ENCODE data around the gene RCN2. TPM values are rescaled to one million over a fixed set of nuclear protein-coding genes. Genes with fewer than 3 reads are reported as not detected.

The RCN2 gene
- total RNA-seq, 2 experiments from 2014 or later = 27.9 to 30.3 TPM

DNA sequence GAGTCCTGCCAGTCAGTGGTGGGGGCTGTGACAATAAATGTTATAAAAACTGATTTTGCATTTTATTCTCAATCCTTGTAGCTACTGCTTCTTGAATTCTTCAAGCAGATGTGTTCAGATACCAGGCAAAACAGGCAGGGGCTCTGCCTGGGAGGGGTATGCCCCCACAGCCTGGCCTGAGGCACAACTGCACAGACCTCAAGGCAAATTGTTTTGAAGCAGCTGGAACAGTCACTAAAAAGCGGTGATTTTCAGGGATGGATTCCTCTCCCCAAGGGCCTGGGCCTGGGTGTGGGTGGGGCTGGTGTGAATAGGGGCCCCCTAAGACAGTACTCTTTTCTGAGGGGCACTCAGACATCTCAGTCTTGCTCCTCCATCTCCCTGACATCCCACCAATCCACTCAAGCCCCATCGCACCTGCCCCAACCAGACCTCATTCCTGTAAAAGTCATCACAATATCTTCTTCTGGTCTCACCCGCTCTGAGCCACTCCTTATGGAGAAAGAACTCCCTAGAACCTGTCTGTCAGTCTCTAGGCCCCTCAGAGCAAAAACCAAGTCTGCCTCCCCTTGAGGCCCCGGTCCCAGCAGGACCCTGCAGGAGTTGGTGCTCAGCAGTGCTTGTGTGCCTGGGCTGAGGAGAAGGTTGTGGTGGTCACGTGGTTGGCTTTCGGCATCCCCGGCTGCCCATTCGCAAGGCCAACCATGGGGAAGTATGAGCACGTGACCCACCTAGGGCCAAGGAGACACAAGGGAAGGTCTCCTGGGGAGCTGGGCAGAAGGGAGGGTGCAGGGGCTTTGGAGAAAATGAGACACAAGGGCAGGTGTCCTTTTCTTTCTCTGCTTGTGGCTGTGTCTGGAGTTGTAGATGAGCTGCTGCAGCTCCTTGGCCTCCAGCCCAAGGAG, 60.4 kb downstream of the RCN2 start:
- DNase-seq = no peak
- H3K9me3 Mint-ChIP-seq = peaks cover 2% of the 10 kb centered on the region
- no peak overlapping the region for H3K27ac Mint-ChIP-seq
- peaks cover 51% of the 10 kb centered on the region for H3K4me1 Mint-ChIP-seq
- no peak overlapping the region for H3K4me3 Mint-ChIP-seq
- H3K36me3 Mint-ChIP-seq = peaks cover 13% of the 10 kb centered on the region
- no peaks in the 10 kb centered on the region for H3K27me3 Mint-ChIP-seq

GRCh38 chr15:76993114-76993725, 61.7 kb downstream of the RCN2 start:
- H3K27ac Mint-ChIP-seq = peak overlapping the region; percentile 95
- no peaks in the 10 kb centered on the region for H3K27me3 Mint-ChIP-seq
- peak overlapping the region; percentile 6 for H3K4me3 Mint-ChIP-seq
- H3K4me1 Mint-ChIP-seq = peaks cover 53% of the 10 kb centered on the region
- H3K36me3 Mint-ChIP-seq = peaks cover 24% of the 10 kb centered on the region
- peaks cover 2% of the 10 kb centered on the region for H3K9me3 Mint-ChIP-seq
- no peak for DNase-seq

GRCh38 chr15:76994001-76994400, 62.5 kb downstream of the RCN2 start:
- peaks cover 26% of the 10 kb centered on the region for H3K36me3 Mint-ChIP-seq
- DNase-seq = peak; percentile 64

DNA sequence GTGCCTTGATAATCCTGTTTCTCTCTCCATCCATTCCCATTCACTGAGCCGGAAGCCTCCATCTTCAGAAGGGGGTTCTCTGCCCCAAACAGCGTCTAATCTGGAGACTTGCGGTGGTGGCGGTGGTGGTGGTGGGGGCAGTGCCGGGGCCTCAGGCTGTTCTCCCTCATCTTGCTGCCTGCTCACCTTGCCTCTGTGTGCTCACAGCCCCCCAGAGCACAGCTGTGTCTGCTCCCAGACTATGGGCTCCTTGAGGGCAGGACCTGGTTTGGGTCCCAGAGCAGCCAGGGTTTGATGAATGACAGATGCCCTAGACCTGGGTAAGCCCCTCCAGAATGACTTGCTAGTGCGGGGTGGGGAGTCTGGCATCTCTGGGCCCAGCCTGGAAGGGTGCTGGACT, 62.9 kb downstream of the RCN2 start:
- peaks cover 55% of the 10 kb centered on the region for H3K4me1 Mint-ChIP-seq
- H3K27ac Mint-ChIP-seq = peak overlapping the region; percentile 95
- H3K27me3 Mint-ChIP-seq = no peaks in the 10 kb centered on the region
- H3K36me3 Mint-ChIP-seq = peaks cover 30% of the 10 kb centered on the region
- DNase-seq = no peak
- peak overlapping the region; percentile 95 for H3K4me3 Mint-ChIP-seq
- peaks cover 2% of the 10 kb centered on the region for H3K9me3 Mint-ChIP-seq

More at GRCh38 chr15:76994001-76994400, 62.5 kb downstream of the RCN2 start:
- peak overlapping the region; percentile 95 for H3K27ac Mint-ChIP-seq
- peaks cover 53% of the 10 kb centered on the region for H3K4me1 Mint-ChIP-seq
- no peaks in the 10 kb centered on the region for H3K27me3 Mint-ChIP-seq
- H3K4me3 Mint-ChIP-seq = peak overlapping the region; percentile 95
- H3K9me3 Mint-ChIP-seq = peaks cover 2% of the 10 kb centered on the region

DNA sequence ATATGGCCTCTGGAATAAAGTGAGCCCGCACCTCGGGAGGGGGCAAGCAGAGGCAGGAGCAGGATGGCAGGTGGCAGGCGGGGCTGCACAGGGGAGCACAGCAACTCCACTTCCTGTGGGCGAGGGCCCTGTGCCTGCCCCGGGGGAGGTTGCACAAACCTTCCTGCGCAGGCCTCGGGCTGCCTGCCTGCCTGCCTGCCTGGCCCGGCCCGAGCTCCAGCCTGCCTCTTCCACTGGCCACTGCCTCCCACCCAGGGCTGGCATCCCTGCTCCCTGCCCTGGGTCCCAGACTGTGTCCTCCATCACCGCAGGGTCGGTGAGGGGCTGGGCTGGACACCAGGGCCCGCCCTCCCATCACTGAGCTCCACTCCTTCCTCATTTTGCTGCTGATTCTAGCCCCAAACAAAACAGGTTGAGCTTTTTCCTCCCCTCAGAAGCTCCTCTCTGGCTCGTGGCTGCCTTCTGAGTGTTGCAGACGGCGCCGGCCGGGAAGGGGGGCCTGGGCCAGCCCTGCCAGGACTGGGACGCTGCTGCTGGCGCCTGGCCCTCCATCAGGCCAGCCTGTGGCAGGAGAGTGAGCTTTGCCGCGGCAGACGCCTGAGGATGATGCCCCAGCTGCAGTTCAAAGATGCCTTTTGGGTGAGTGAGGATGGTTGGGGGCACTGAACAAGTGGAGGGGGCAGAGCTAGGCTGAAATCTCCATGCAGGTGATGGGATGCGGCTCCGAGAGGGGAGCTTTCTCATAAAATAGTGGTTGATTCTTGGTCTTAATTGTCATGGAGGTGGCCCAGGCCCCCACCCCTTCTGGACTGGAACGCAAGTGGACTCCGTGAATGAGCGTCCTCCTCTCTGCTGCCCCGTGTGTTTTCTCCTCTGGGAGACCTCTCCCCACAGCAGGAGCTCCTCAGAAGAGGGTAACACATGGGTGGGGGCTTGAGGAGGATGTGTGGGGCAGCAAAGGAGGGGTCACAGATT, 63.7 kb downstream of the RCN2 start, which contains the start of gene PSTPIP1:
Gene PSTPIP1, plus strand, starts transcription at position 156 of the 975 bp plus-strand sequence. Its CDS starts 448 bp downstream, at position 604.
- peaks cover 55% of the 10 kb centered on the region for H3K4me1 Mint-ChIP-seq
- peaks cover 32% of the 10 kb centered on the region for H3K36me3 Mint-ChIP-seq
- no peaks in the 10 kb centered on the region for H3K27me3 Mint-ChIP-seq
- H3K4me3 Mint-ChIP-seq = peak within 1 kb of the TSS; percentile 95
- H3K27ac Mint-ChIP-seq = peak within 1 kb of the TSS; percentile 95
- peak; percentile 77 for DNase-seq
- H3K9me3 Mint-ChIP-seq = peaks cover 2% of the 10 kb centered on the region

DNA sequence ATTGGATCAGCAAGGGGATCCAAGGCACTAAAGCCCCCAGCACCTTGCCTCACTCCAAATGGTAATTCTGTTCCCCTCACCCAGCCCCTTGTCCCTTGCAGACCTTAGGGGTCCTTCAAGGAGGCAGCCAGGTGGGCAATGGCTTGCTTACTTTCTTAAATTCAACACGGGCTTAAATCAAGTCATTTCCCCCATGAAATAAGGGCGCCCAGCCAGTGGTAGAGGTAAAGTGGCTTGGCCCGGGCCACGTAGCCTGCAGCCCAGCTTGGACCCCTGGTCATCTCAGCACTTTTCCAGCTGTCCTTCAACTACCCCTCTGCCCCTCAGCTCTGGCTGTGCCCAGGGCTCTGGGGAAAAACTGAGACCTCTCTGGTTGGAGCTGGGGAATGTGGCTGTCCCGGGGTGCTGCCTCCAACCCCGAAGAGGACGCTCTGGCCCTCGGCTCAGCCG, 64.6 kb downstream of the RCN2 start:
- peaks cover 2% of the 10 kb centered on the region for H3K9me3 Mint-ChIP-seq
- peak overlapping the region; percentile 95 for H3K27ac Mint-ChIP-seq
- H3K36me3 Mint-ChIP-seq = peaks cover 32% of the 10 kb centered on the region
- H3K27me3 Mint-ChIP-seq = no peaks in the 10 kb centered on the region
- no peak for DNase-seq
- peaks cover 56% of the 10 kb centered on the region for H3K4me1 Mint-ChIP-seq
- peak overlapping the region; percentile 95 for H3K4me3 Mint-ChIP-seq

DNA sequence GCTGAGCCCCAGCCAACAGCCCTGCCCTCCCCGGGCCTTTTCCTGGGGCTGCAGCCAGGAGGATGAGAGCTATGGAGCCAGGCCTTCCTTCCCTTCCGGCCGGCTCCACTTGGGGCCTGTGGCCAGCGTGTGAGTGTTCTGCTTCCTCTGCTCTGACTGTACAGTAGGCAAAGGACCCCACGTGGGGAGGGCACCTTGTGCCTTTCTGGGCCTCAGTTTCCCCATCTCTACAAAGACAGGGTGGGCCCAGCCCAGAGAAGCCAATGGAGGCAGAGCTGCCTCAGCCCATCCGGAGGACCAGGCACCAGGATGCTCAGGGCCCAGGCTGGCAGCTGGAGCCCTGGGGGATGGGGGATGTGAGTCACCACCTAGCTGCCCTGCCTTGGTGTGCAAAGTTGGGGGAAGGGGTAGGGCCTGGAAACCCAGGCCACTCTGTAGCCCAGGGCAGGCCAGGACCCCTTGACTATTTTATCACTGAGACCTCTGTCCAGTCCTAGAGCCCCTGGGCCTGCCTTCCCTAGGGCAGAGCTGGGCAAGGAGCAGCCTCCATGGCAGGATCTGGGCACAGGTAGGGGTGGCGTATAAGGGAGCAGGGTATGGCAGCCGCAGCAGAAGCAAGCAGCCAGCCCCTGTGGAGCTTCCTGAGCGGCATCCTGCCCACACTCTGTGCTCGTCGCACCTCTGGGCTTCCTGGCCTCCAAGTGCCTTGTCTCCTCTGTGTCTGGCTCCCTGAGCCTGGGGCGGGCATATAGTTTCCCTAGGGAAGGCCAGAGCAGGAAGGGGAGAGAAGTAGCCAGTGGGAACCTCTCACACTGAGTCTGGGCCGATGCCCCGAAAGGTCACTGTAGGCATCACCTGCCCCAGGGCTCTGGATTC, 65.2 kb downstream of the RCN2 start:
- Mint-ChIP-seq H3K36me3 (peaks cover 35% of the 10 kb centered on the region), H3K9me3 (peaks cover 2% of the 10 kb centered on the region), H3K27ac (peak overlapping the region; percentile 95), H3K4me3 (peak overlapping the region; percentile 95), H3K4me1 (peaks cover 61% of the 10 kb centered on the region), H3K27me3 (no peaks in the 10 kb centered on the region)
- DNase-seq = peak; percentile 64

- H3K36me3 Mint-ChIP-seq = peaks cover 51% of the 10 kb centered on the region
- peaks cover 71% of the 10 kb centered on the region for H3K4me1 Mint-ChIP-seq
- no peak for DNase-seq
- H3K27ac Mint-ChIP-seq = peak overlapping the region; percentile 14
- no peaks in the 10 kb centered on the region for H3K27me3 Mint-ChIP-seq
- peak overlapping the region; percentile 95 for H3K4me3 Mint-ChIP-seq
- no peaks in the 10 kb centered on the region for H3K9me3 Mint-ChIP-seq
Measured at GRCh38 chr15:76998663-76999285, 67.2 kb downstream of the RCN2 start.

- no peak for DNase-seq
- Mint-ChIP-seq H3K4me3 (no peak overlapping the region), H3K27ac (no peak overlapping the region), H3K36me3 (peaks cover 64% of the 10 kb centered on the region), H3K27me3 (no peaks in the 10 kb centered on the region), H3K9me3 (peaks cover 5% of the 10 kb centered on the region), H3K4me1 (peaks cover 68% of the 10 kb centered on the region)
Measured at GRCh38 chr15:76999996-77000395, 68.4 kb downstream of the RCN2 start.

DNA sequence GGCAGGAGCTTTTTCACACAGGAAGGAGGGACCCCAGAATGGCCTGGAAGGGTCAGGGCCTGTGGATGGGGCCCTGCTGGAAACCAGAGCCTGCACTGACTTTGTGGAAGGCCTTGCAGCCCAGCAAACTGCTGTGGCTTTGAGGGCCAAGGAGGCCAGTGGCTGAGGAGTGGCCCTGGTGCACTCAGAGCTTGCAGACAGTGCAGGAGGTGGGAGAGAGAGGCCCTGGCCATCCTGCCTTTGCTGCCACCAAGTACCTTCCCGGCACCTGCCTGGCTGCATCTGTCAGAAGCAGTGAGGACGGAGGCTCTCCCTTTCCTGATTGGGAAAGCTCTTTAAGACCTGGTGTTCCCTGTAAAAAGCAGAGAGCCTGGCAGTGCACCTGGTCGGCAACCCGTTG, 69.8 kb downstream of the RCN2 start:
- H3K36me3 Mint-ChIP-seq = peaks cover 66% of the 10 kb centered on the region
- peaks cover 78% of the 10 kb centered on the region for H3K4me1 Mint-ChIP-seq
- peak overlapping the region; percentile 51 for H3K4me3 Mint-ChIP-seq
- H3K9me3 Mint-ChIP-seq = peaks cover 9% of the 10 kb centered on the region
- H3K27ac Mint-ChIP-seq = peak overlapping the region; percentile 79
- DNase-seq = no peak
- H3K27me3 Mint-ChIP-seq = no peaks in the 10 kb centered on the region

DNA sequence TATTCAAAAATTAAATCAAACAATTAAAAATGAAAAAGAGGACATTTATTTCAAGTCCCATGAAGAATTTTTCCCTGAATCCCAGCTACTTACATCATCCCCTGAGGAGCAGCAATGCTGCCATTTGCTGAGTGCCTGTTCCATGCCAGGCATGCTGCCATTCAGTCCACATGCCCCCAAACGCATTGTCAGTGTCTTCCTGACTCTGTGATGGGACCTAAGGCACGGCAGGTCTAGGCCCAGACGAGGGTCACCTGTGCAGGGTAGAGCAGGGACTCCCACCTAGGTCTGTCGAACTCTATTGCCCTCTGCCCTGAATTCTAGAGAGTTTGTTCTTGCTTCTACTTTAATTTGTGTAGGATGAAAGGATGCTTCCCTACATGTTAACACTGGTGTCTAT, 70.4 kb downstream of the RCN2 start:
- Mint-ChIP-seq H3K27ac (peak overlapping the region; percentile 91), H3K27me3 (no peaks in the 10 kb centered on the region), H3K9me3 (peaks cover 9% of the 10 kb centered on the region), H3K36me3 (peaks cover 68% of the 10 kb centered on the region), H3K4me1 (peaks cover 82% of the 10 kb centered on the region), H3K4me3 (peak overlapping the region; percentile 8)
- no peak for DNase-seq

DNA sequence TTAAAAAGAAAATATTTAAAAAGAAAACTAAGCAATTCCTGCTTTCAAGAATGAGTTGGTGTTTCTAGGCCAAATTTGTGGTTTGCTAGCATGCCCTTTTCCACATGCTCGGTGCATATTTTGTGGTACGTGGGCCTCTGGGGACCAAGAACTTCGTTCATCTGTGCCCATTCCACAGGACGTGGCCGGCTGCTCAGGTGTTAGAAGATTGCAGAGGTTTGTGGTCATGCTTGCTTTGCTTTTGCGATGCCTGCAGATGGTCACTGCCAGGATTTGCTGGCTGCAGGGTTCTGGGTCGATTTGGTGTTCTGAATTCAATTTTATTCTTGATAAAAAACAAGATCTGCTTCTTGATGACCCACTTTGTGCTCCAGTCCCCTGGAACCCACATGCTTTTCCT, 70.9 kb downstream of the RCN2 start:
- peaks cover 9% of the 10 kb centered on the region for H3K9me3 Mint-ChIP-seq

More for the DNA sequence above, 70.9 kb downstream of the RCN2 start:
- Mint-ChIP-seq H3K27me3 (no peaks in the 10 kb centered on the region), H3K36me3 (peaks cover 68% of the 10 kb centered on the region), H3K4me1 (peaks cover 77% of the 10 kb centered on the region), H3K4me3 (peak overlapping the region; percentile 66), H3K27ac (peak overlapping the region; percentile 91)
- DNase-seq = no peak
